ENCODE results near the gene KDELR3. TPM values are rescaled to one million over a fixed set of nuclear protein-coding genes. Genes with fewer than 3 reads are reported as not detected.

KDELR3 gene
- polyA plus RNA-seq, 1 donor from 2014 or later, result not detected

GRCh38 chr22:38442967-38443627 lies 24.8 kb upstream of the KDELR3 start:
- no peaks in the 10 kb centered on the region for H4K20me1 ChIP-seq (ENCODE audit: insufficient read depth)
- no peak overlapping the region for H2AFZ ChIP-seq (ENCODE audit: low read depth, low read length)
- no peak overlapping the region for H3K27ac ChIP-seq (ENCODE audit: low read length)
- no peaks in the 10 kb centered on the region for H3K79me2 ChIP-seq (replicated peaks; ENCODE audit: insufficient read depth, low read length)
- no peaks in the 10 kb centered on the region for H3F3A ChIP-seq (ENCODE audit: insufficient read depth, low read length, poor library complexity, severe bottlenecking)
- no peak overlapping the region for H3K9ac ChIP-seq (ENCODE audit: low read length)
- no peak for TF ChIP-seq EP300 (conservative IDR thresholded peaks at IDR 0.05; ENCODE audit: poor library complexity, severe bottlenecking)
- no peaks in the 10 kb centered on the region for H3K36me3 ChIP-seq (ENCODE audit: insufficient read depth, low read length)
- no peaks in the 10 kb centered on the region for H3K9me2 ChIP-seq (ENCODE audit: insufficient read depth, low read length)
- no peaks in the 10 kb centered on the region for H3K27me3 ChIP-seq (ENCODE audit: insufficient read depth, low read depth, low read length)
- no peak overlapping the region for H3K4me2 ChIP-seq (ENCODE audit: low read length)
- H3K4me3 ChIP-seq (ENCODE audit: low read length), result no peak overlapping the region
- no peaks in the 10 kb centered on the region for H3K9me3 ChIP-seq (ENCODE audit: low read length)

GRCh38 chr22:38443628-38444521 lies 24.0 kb upstream of the KDELR3 start:
- H3K79me2 ChIP-seq (replicated peaks; ENCODE audit: insufficient read depth, low read length), result no peaks in the 10 kb centered on the region
- no peaks in the 10 kb centered on the region for H3K9me3 ChIP-seq (ENCODE audit: low read length)
- H3K27ac ChIP-seq (ENCODE audit: low read length), result no peak overlapping the region
- no peaks in the 10 kb centered on the region for H3K27me3 ChIP-seq (ENCODE audit: insufficient read depth, low read depth, low read length)
- no peaks in the 10 kb centered on the region for H3K9me2 ChIP-seq (ENCODE audit: insufficient read depth, low read length)
- H3K36me3 ChIP-seq (ENCODE audit: insufficient read depth, low read length), result no peaks in the 10 kb centered on the region
- no peaks in the 10 kb centered on the region for H3F3A ChIP-seq (ENCODE audit: insufficient read depth, low read length, poor library complexity, severe bottlenecking)
- no peaks in the 10 kb centered on the region for H4K20me1 ChIP-seq (ENCODE audit: insufficient read depth)
- H3K9ac ChIP-seq (ENCODE audit: low read length), result no peak overlapping the region
- no peak overlapping the region for H3K4me3 ChIP-seq (ENCODE audit: low read length)
- no peak overlapping the region for H2AFZ ChIP-seq (ENCODE audit: low read depth, low read length)
- no peak for TF ChIP-seq TAF1 (IDR thresholded peaks at IDR 0.05; ENCODE audit: low read depth)
- TF ChIP-seq EP300 (conservative IDR thresholded peaks at IDR 0.05; ENCODE audit: poor library complexity, severe bottlenecking), result no peak
- TF ChIP-seq SMC3 (conservative IDR thresholded peaks at IDR 0.05; ENCODE audit: poor library complexity), result no peak
- no peak for TF ChIP-seq CTCF (IDR thresholded peaks at IDR 0.05; ENCODE audit: poor library complexity, severe bottlenecking)
- TF ChIP-seq EZH2 (IDR thresholded peaks at IDR 0.05; ENCODE audit: borderline replicate concordance, insufficient read depth, low read length, poor library complexity, severe bottlenecking), result no peak
- no peak for TF ChIP-seq RAD21 (conservative IDR thresholded peaks at IDR 0.05)
- TF ChIP-seq MXI1 (conservative IDR thresholded peaks at IDR 0.05; ENCODE audit: poor library complexity, severe bottlenecking), result no peak
- TF ChIP-seq POLR2AphosphoS5 (IDR thresholded peaks at IDR 0.05), result no peak
- TF ChIP-seq REST (IDR thresholded peaks at IDR 0.05; ENCODE audit: borderline replicate concordance), result no peak
- H3K4me2 ChIP-seq (ENCODE audit: low read length), result no peak overlapping the region
